DMS79 (cell line): Measurements from ENCODE around the gene STAT3.
"Not testable (repeated sequence)": the region's sequence is repeated elsewhere in the genome, so short reads cannot be mapped to it uniquely, and the experiment has no call there.

Source experiments
- DNase-seq: peaks from one replicate; lab custom pipeline; 2025; lab: John Stamatoyannopoulos, UW

STAT3 gene

GRCh38 chr17:42408061-42408460, 19.8 kb upstream of the STAT3 start:
- DNase-seq = no peak

GRCh38 chr17:42407289-42407836, 19.1 kb upstream of the STAT3 start:
- peak; percentile 71 for DNase-seq

GRCh38 chr17:42406615-42407288, 18.5 kb upstream of the STAT3 start:
- no peak for DNase-seq

GRCh38 chr17:42405963-42406495, 17.8 kb upstream of the STAT3 start:
- peak; percentile 56 for DNase-seq

GRCh38 chr17:42405076-42405475, 16.8 kb upstream of the STAT3 start:
- DNase-seq = no peak

GRCh38 chr17:42404326-42405055, 16.2 kb upstream of the STAT3 start:
- DNase-seq = no peak

GRCh38 chr17:42403150-42403549, 14.9 kb upstream of the STAT3 start:
- DNase-seq = no peak

- DNase-seq = no peak
These were observed 13.9 kb upstream of the STAT3 start for GRCh38 chr17:42402117-42402516.

GRCh38 chr17:42400844-42401375, 12.7 kb upstream of the STAT3 start:
- not testable (repeated sequence) for DNase-seq

- DNase-seq = no peak
These were observed 12.0 kb upstream of the STAT3 start for GRCh38 chr17:42399948-42400843.

- no peak for DNase-seq
These were observed 10.9 kb upstream of the STAT3 start for GRCh38 chr17:42399121-42399520.

- DNase-seq = not testable (repeated sequence)
These were observed 7.4 kb upstream of the STAT3 start for GRCh38 chr17:42395601-42396000.

- no peak for DNase-seq
These were observed 6.6 kb upstream of the STAT3 start for GRCh38 chr17:42394838-42395237.

GRCh38 chr17:42392692-42393415, 4.6 kb upstream of the STAT3 start:
- DNase-seq = no peak

- not testable (repeated sequence) for DNase-seq
These were observed 3.2 kb upstream of the STAT3 start for GRCh38 chr17:42391439-42391838.

- no peak for DNase-seq
These were observed 1.7 kb upstream of the STAT3 start for GRCh38 chr17:42389899-42390298.

GRCh38 chr17:42389135-42389417, 834 bp upstream of the STAT3 start:
- DNase-seq = no peak

GRCh38 chr17:42387661-42388380, 421 bp downstream of the STAT3 start:
- DNase-seq = peak; percentile 29

- DNase-seq = no peak
These were observed 1.2 kb downstream of the STAT3 start for GRCh38 chr17:42386777-42387657.

- no peak for DNase-seq
These were observed 6.3 kb downstream of the STAT3 start for GRCh38 chr17:42381898-42382297.
